Vagina (tissue), 2 donors: ENCODE results near the gene ARHGAP24. TPM values are rescaled to one million over a fixed set of nuclear protein-coding genes. Genes with fewer than 3 reads are reported as not detected.

Source experiments
- DNase-seq, 2 donors: peaks; one replicate each; pipeline ENCODE4 v3.0.0-alpha.2; 2017; ENCODE audit errors: extremely low spot score in 2 of 2
- H3K27ac ChIP-seq: fragments of 200-600 bp; sonication (generic); one replicate; pipeline ENCODE4 v1.5.1; 2019
- H3K27me3 ChIP-seq: fragments of 200-600 bp; sonication (generic); one replicate; pipeline ENCODE4 v1.5.1; 2019
- H3K36me3 ChIP-seq, 2 donors: fragments of 200-600 bp; sonication (generic); one replicate each; pipeline ENCODE4 v1.5.1; 2017 to 2019
- H3K4me1 ChIP-seq: fragments of 200-600 bp; sonication (generic); one replicate; pipeline ENCODE4 v1.5.1; 2019
- H3K4me3 ChIP-seq, 2 donors: fragments of 200-600 bp; sonication (generic); 1 replicate in 1 of 2; 2 replicates in 1 of 2; pipeline ENCODE4 v1.5.1; 2016 to 2019
- H3K9me3 ChIP-seq: fragments of 200-600 bp; sonication (generic); one replicate; pipeline ENCODE4 v1.5.1; 2019
- POLR2A ChIP-seq, 2 donors: fragments of 450-650 bp; IDR thresholded peaks; one replicate each; pipeline ENCODE4 v1.6.1; 2017; ENCODE audit warnings: antibody characterized with exemption in 2 of 2, mild to moderate bottlenecking in 2 of 2, moderate library complexity in 2 of 2
- POLR2AphosphoS5 ChIP-seq, 2 donors: sonication (generic); formaldehyde crosslinking; IDR thresholded peaks; one replicate each; pipeline ENCODE4 v1.9.0; 2017; ENCODE audit warnings: antibody characterized with exemption in 2 of 2, mild to moderate bottlenecking in 2 of 2, low read depth in 1 of 2; ENCODE audit not compliant: insufficient read depth in 1 of 2
- intact Hi-C: fragments of 100-400 bp; cut with DNase I; formaldehyde crosslinking; loops from one replicate; pipeline ENCODE4 v1.15.1; 2023
- total RNA-seq: library from RNA; depleted of rRNA; stranded (reverse); fragments of >200 nt; gene quantifications from one replicate; pipeline ENCODE4 v1.2.3, GENCODE V29; 2016
- TF ChIP-seq, protein P1 (sequence below), 3 experiments: fragments of 450-650 bp in 2 of 3; fragments of 200-600 bp in 1 of 3; sonication (generic) in 1 of 3; IDR thresholded peaks; one replicate each; pipeline ENCODE4 v1.5.1; 2017 to 2019; ENCODE audit warnings: antibody characterized with exemption in 3 of 3, mild to moderate bottlenecking in 2 of 3, moderate library complexity in 2 of 3

ARHGAP24 gene
- total RNA-seq, 1 donor from 2014 or later: 40.0 TPM

DNA sequence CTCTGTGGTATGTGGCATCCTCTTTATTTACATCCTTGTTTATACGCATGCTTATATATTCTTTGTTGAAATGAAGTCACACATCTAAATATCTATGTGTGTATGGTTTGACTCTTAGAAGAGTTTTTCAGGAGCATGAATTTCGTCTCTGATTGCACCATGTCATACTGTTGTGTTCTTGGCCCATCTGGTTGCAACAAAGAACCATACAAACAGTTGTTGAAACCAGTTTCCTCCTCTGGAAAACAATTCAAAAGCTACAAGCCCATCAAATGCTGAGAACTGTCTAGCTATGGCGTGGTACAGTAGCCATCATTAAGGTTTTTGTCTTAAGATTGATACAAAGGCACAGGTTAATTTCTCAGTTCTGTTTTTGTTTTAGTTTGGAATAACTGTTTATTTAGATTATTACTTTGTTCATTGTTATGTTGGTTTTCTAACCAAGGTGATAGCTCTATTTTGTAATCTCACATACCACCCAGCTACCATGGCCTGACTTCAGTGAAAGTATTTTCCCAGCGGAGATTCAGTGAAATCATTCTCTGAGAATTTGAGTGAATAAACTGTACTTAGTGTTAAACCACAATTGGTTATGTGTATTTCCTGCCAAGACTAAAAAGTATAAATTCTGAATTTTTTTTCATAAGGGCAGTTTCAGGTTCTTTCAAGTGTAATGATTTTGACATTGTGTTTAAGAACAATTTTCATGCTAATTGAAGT lies 91.0 kb downstream of the ARHGAP24 start:
- H3K4me1 ChIP-seq: no peaks in the 10 kb centered on the region
- H3K9me3 ChIP-seq: no peaks in the 10 kb centered on the region
- no peak overlapping the region for H3K4me3 ChIP-seq
- H3K36me3 ChIP-seq: no peaks in the 10 kb centered on the region
- intact Hi-C loops: no loop called here
- no peak overlapping the region for H3K27ac ChIP-seq
- DNase-seq: no peak
- TF ChIP-seq POLR2AphosphoS5 (IDR thresholded peaks at IDR 0.05; ENCODE audit: insufficient read depth in 1 of 2, low read depth in 1 of 2): no peak
- TF ChIP-seq, protein P1, sequence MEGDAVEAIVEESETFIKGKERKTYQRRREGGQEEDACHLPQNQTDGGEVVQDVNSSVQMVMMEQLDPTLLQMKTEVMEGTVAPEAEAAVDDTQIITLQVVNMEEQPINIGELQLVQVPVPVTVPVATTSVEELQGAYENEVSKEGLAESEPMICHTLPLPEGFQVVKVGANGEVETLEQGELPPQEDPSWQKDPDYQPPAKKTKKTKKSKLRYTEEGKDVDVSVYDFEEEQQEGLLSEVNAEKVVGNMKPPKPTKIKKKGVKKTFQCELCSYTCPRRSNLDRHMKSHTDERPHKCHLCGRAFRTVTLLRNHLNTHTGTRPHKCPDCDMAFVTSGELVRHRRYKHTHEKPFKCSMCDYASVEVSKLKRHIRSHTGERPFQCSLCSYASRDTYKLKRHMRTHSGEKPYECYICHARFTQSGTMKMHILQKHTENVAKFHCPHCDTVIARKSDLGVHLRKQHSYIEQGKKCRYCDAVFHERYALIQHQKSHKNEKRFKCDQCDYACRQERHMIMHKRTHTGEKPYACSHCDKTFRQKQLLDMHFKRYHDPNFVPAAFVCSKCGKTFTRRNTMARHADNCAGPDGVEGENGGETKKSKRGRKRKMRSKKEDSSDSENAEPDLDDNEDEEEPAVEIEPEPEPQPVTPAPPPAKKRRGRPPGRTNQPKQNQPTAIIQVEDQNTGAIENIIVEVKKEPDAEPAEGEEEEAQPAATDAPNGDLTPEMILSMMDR (IDR thresholded peaks at IDR 0.05): no peak
- H3K27me3 ChIP-seq: no peaks in the 10 kb centered on the region

DNA sequence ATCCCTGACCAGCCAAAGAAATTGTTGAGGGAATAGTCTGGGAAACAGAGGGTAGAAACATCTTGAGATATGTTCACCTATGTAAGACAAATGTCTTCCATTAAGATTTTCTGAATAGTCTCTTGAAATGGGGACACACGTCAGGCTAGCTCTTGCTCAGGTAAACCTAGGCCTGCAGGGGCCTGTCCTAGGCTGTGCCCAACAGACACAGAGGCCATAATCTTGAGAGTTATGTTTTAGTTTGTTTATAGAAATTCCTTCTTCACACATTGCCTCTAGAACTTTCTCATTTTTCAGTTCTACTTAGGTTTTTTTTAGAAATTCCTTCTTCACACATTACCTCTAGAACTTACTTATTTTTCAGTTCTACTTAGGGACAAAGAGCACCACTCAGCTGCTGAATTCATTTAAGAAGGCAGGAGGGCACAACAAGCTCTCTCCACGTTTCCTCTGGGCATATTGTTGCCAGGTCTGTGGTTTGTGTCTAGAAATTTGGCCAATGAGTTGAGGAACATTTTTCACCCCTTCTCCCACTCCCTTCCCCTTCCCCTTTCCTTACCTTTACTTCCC lies 94.9 kb downstream of the ARHGAP24 start:
- no peaks in the 10 kb centered on the region for H3K4me1 ChIP-seq

DNA sequence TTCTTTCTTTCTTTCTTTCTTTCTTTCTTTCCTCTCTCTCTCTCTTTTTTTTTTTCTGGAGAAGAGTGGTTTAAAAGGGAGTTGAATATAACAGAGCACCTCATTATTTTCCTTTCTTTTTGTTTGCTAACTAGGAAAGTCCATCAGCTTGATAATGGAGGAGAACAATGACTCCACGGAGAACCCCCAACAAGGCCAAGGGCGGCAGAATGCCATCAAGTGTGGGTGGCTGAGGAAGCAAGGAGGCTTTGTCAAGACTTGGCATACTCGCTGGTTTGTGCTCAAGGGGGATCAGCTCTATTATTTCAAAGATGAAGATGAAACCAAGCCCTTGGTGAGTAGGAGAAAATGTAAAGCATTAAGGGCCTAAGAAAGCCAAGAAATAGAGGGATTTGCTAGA lies 95.4 kb downstream of the ARHGAP24 start:
- no peaks in the 10 kb centered on the region for H3K36me3 ChIP-seq
- no peaks in the 10 kb centered on the region for H3K4me1 ChIP-seq
- H3K9me3 ChIP-seq: no peaks in the 10 kb centered on the region
- H3K27me3 ChIP-seq: no peaks in the 10 kb centered on the region
- H3K27ac ChIP-seq: no peak overlapping the region
- DNase-seq: no peak
- intact Hi-C loops: no loop called here
- no peak overlapping the region for H3K4me3 ChIP-seq
- TF ChIP-seq POLR2AphosphoS5 (IDR thresholded peaks at IDR 0.05; ENCODE audit: insufficient read depth in 1 of 2, low read depth in 1 of 2): no peak
- TF ChIP-seq, protein P1 (IDR thresholded peaks at IDR 0.05): no peak

More for the DNA sequence above, 94.9 kb downstream of the ARHGAP24 start:
- no peaks in the 10 kb centered on the region for H3K9me3 ChIP-seq
- no peak overlapping the region for H3K4me3 ChIP-seq
- H3K27me3 ChIP-seq: no peaks in the 10 kb centered on the region
- DNase-seq: no peak
- no peaks in the 10 kb centered on the region for H3K36me3 ChIP-seq
- intact Hi-C loops: no loop called here
- H3K27ac ChIP-seq: no peak overlapping the region
- TF ChIP-seq POLR2A (IDR thresholded peaks at IDR 0.05) (no peak), POLR2AphosphoS5 (IDR thresholded peaks at IDR 0.05; ENCODE audit: insufficient read depth in 1 of 2, low read depth in 1 of 2) (no peak)
- TF ChIP-seq, protein P1 (IDR thresholded peaks at IDR 0.05): no peak

DNA sequence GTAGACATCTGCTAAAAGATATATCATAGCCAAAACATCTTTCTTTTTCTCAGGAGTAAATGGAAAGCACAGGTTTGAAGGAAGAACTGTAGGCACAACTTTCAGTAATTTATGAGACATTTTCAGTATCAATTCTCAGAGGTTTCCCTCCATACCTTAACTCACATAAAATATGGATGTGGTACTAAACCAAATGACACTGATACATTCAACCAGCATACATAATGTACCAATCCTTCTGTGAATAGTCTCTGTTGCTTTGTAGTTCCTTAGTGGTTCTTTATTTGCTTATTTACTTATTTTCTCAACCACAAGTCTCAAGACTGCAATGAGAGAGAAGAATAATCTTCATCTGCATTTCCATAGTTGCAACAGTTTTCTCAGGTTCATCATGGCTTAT lies 96.1 kb downstream of the ARHGAP24 start:
- no peaks in the 10 kb centered on the region for H3K36me3 ChIP-seq
- no peak overlapping the region for H3K4me3 ChIP-seq
- no peak for DNase-seq
- intact Hi-C loops: no loop called here
- no peaks in the 10 kb centered on the region for H3K4me1 ChIP-seq
- H3K27ac ChIP-seq: no peak overlapping the region
- H3K27me3 ChIP-seq: no peaks in the 10 kb centered on the region
- TF ChIP-seq POLR2AphosphoS5 (IDR thresholded peaks at IDR 0.05; ENCODE audit: insufficient read depth in 1 of 2, low read depth in 1 of 2): no peak
- TF ChIP-seq, protein P1 (IDR thresholded peaks at IDR 0.05): no peak
- no peak for TF ChIP-seq POLR2A (IDR thresholded peaks at IDR 0.05)
- no peaks in the 10 kb centered on the region for H3K9me3 ChIP-seq

DNA sequence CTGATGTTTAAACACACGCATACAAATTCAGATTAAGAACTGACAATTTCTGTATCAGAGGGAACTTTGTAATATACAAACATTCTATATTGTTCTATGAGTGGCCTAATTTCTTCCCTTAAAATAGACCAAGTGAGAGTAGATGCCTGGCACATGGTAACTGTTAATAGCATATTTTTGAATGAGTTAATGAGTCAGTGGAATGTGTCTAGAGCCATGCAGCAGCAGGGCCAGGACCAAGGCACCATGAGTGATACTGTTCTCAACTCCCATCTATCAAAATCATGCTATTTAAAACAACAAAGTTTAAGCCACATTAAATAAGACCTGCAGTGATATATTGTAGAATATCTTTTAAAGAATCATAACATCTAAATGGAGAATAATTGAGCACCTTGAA lies 98.3 kb downstream of the ARHGAP24 start:
- H3K27ac ChIP-seq: no peak overlapping the region
- no peak for DNase-seq
- no peaks in the 10 kb centered on the region for H3K4me1 ChIP-seq
- H3K9me3 ChIP-seq: no peaks in the 10 kb centered on the region
- H3K27me3 ChIP-seq: no peaks in the 10 kb centered on the region
- TF ChIP-seq, protein P1 (IDR thresholded peaks at IDR 0.05): no peak
- TF ChIP-seq POLR2AphosphoS5 (IDR thresholded peaks at IDR 0.05; ENCODE audit: insufficient read depth in 1 of 2, low read depth in 1 of 2) (no peak), POLR2A (IDR thresholded peaks at IDR 0.05) (no peak)
- H3K4me3 ChIP-seq: no peak overlapping the region
- H3K36me3 ChIP-seq: no peaks in the 10 kb centered on the region
- intact Hi-C loops: no loop called here
